ENCODE measurements around the gene ATP6V1F.

ATP6V1F gene

DNA sequence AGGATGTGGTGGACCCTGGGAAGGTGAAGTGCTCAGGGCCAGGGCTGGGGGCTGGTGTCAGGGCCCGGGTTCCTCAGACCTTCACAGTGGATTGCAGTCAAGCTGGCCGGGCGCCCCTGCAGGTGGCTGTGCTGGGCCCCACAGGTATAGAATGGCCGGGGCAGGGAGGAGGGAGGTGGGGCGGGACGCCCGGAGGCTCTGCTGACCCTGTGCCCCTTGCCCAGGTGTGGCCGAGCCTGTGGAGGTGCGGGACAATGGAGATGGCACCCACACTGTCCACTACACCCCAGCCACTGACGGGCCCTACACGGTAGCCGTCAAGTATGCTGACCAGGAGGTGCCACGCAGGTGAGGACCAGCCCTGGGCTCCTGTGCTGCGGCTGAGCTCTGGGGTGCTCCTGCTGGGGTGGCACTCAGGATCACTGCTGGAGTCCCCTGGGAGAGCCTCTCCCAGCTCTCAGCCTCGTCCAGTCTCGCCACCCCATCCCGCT is 14.9 kb upstream of the ATP6V1F start:
- DNase-seq (ENCODE audit: extremely low read depth in 1 of 2, low read depth in 1 of 2) = no peak

DNA sequence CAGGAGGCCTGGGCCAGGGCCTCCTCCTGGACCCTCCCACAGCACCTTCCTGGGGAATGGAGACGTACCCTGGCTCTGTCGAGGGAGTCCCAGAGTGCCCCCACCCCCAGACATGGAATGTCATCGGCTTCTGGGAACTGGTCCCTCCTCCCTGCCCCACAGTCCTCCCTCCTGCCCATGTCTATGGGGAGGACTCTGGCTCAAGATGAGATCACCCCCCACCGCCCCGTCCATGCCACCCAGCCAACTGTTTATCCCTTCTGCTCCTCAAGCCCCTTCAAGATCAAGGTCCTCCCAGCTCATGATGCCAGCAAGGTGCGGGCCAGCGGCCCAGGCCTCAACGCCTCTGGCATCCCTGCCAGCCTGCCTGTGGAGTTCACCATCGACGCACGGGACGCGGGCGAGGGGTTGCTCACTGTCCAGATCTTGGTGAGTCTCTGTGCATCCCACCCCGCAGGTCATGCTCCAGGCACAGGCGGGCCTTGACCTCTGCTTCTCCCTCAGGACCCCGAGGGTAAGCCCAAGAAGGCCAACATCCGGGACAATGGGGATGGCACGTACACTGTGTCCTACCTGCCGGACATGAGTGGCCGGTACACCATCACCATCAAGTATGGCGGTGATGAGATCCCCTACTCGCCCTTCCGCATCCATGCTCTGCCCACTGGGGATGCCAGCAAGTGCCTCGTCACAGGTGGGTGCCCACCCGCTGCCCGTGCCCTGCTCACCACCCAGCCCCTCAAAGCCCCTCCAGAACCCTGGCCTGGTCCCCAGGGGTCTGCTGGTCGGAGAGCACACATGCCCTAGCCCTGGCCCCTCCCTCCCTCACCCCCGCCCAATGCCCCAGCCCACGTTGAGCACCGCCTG is 14.1 kb upstream of the ATP6V1F start:
- DNase-seq (ENCODE audit: extremely low read depth in 1 of 2, low read depth in 1 of 2) = no peak

DNA sequence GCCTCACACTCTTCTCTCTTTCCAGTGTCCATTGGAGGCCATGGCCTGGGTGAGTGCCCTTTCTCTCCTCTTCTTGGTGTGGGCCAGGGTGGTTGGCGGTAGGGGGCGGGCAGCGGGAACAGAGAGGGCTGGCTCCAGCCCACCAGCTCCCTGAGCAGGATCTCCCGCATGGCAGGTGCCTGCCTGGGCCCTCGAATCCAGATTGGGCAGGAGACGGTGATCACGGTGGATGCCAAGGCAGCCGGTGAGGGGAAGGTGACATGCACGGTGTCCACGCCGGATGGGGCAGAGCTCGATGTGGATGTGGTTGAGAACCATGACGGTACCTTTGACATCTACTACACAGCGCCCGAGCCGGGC is 13.5 kb upstream of the ATP6V1F start:
- DNase-seq (ENCODE audit: extremely low read depth in 1 of 2, low read depth in 1 of 2) = no peak

DNA sequence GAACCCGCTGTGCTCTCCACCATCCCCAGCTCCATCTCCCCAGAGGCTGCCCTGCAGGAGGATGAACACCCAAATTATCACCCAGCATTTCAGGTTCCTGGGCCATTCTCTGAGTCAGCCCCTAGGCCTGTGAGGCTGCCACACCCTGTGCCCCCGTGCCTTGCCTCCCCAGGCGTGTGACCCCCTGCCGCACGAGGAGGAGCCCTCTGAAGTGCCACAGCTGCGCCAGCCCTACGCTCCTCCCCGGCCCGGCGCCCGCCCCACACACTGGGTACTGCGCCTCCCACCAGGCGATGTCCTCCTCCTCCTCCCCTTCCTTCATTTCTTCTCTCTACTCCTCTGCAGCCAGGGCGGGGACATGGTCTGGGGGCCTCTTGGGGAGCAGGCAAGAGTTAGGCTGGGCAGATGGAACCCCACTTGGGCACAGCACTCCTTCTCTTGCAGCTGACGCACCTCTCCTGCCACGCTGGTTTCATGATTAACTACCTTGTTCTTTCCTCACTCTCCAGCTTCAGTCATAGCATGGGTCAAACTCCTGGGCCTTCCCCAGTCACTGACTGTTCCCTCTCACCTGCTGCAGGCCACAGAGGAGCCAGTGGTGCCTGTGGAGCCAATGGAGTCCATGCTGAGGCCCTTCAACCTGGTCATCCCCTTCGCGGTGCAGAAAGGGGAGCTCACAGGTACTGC is 12.7 kb upstream of the ATP6V1F start:
- no peak for DNase-seq (ENCODE audit: extremely low read depth in 1 of 2, low read depth in 1 of 2)

GRCh38 chr7:128852537-128853254 is 10.0 kb upstream of the ATP6V1F start:
- no peak for DNase-seq (ENCODE audit: extremely low read depth in 1 of 2, low read depth in 1 of 2)

- DNase-seq (ENCODE audit: extremely low read depth in 1 of 2, low read depth in 1 of 2) = no peak
These were observed 8.9 kb upstream of the ATP6V1F start for GRCh38 chr7:128853799-128854198.

DNA sequence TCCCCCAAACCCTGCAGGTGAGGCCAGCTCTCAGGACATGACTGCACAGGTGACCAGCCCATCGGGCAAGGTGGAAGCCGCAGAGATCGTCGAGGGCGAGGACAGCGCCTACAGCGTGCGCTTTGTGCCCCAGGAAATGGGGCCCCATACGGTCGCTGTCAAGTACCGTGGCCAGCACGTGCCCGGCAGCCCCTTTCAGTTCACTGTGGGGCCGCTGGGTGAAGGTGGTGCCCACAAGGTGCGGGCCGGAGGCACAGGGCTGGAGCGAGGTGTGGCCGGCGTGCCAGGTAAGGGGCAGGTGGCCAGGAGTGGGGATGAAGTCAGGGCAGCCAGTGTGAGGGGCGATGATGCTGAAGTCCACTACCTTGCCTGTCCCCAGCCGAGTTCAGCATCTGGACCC is 8.3 kb upstream of the ATP6V1F start:
- no peak for DNase-seq (ENCODE audit: extremely low read depth in 1 of 2, low read depth in 1 of 2)

GRCh38 chr7:128855559-128855958 is 7.1 kb upstream of the ATP6V1F start:
- no peak for DNase-seq (ENCODE audit: extremely low read depth in 1 of 2, low read depth in 1 of 2)

DNA sequence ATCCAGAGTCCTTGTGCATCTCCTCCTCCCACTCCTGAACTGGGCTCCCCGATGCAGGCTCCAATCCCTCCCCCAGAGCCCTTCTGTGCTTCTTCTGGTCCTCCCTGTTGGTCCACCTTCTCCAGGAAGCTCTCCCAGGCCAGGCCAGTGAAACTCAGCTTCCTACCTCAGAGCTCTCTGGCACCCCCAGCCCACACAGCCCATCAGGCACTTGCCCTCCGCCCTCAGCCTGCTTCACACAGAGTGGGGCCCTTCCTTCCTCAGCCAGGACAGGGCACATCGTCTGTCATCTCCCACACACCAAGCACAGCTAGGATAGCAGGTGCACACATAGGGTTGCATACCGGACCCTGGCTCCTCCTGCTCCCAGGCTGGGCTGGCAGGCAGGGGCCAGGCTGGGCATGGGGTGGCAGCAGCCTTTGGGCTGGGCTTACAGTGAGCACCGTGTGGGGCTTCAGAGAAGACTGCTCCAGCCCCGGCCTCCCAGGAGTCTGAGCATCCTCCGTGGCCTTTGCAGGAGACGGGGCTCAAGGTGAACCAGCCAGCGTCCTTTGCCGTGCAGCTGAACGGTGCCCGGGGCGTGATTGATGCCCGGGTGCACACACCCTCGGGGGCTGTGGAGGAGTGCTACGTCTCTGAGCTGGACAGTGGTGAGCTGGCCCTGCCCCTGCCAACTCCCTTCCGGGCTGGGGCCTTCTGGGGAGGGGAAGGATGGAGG is 6.5 kb upstream of the ATP6V1F start:
- no peak for DNase-seq (ENCODE audit: extremely low read depth in 1 of 2, low read depth in 1 of 2)

DNA sequence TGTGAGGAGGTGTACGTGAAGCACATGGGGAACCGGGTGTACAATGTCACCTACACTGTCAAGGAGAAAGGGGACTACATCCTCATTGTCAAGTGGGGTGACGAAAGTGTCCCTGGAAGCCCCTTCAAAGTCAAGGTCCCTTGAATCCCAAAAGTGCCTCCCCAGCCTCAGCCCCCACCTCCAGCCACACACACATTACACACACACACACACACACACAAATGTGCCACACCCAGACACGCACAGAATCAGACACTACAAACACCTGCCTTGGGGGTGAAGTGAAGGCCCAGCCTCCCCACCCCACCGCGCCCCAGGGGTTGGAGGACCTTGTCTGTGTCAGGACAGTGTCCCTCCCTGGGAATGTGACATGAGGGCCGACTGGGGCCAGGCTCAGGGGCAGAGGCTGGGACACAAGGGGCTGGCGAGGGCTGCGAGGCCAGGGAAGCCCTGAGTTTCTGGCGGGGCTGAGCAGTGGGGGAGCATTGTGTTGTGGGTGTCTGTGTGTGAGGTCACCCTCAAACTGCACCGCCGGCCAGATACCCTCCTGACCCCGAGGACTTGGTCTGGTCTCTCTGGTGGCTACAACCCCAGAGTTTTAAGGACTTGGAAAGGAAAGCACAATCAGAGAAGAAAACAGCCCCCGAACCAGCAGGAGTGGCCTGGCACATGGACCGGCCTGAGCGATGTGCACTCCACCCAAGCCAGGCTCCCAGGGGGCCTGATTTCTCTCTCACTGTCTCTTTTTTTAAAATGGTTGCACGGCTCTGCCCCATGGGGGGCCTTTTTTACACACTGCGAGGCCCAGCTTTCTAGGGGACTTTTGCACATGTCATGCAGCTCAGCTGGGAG is 4.0 kb upstream of the ATP6V1F start:
- no peak for DNase-seq (ENCODE audit: extremely low read depth in 1 of 2, low read depth in 1 of 2)

DNA sequence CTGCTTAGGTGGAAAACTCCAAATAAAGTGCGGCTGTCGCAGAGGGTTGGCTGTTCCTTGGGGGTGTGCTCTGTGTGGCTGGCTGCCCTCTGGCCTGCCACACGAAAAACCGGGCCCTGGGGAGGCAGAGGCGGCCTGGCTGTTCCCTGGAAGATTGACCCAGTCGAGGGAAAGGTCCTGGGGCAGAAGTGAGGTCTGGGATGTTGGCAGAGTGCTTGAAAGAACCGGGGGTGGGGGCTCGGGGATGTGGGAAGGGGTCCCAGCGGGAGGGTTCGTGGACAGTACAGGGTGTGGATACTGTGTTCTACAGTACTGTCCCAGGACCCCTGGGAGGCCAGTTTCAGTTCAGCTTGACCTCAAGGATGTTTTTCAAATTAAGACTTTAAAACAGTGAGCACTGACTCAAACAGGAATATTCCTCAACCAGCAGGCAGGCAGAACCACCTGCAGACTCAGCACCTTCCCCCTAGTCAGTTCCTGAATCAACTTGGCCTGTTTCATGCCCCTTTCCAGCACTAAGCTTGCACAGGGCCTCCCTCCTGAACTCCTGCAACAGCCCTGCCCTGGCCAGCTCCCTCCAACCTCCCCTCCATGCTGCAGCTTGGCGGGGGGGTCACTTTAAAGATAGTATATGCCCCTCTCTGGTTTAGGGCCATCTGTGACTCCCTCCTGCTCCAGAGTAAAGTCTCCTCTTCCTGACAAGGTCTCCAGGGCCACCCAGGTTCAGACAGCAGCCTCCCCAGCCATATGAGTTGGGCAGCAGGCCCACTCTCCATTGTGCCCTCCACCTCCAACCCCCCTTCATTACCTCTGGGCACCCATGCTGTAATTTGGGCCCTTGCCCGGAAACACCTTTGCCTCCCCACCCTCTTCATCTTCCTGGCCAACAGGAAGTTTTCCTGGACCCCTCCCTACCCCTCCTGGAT is 3.2 kb upstream of the ATP6V1F start:
- no peak for DNase-seq (ENCODE audit: extremely low read depth in 1 of 2, low read depth in 1 of 2)

- DNase-seq (ENCODE audit: extremely low read depth in 1 of 2, low read depth in 1 of 2) = no peak
These were observed 2.2 kb upstream of the ATP6V1F start for GRCh38 chr7:128860158-128861073.

GRCh38 chr7:128861957-128862570 is 592 bp upstream of the ATP6V1F start:
- no peak for DNase-seq (ENCODE audit: extremely low read depth in 1 of 2, low read depth in 1 of 2)

- DNase-seq (ENCODE audit: extremely low read depth in 1 of 2, low read depth in 1 of 2) = peak in 1 of 2 donors; percentile 5
These were observed 855 bp downstream of the ATP6V1F start for GRCh38 chr7:128863433-128863989.

DNA sequence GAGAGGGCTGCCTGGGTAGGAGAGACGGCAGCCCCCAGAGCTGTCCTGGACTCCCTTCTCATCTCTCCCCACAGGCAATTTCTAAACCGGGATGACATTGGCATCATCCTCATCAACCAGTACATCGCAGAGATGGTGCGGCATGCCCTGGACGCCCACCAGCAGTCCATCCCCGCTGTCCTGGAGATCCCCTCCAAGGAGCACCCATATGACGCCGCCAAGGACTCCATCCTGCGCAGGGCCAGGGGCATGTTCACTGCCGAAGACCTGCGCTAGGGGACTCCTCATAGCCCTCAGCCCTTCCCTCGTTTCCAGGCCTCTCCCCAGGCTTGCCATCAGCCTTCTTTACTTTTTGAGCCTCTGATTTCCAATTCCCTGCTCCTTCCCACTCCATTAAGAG is 2.6 kb downstream of the ATP6V1F start:
- DNase-seq (ENCODE audit: extremely low read depth in 1 of 2, low read depth in 1 of 2) = no peak

- no peak for DNase-seq (ENCODE audit: extremely low read depth in 1 of 2, low read depth in 1 of 2)
These were observed 3.6 kb downstream of the ATP6V1F start for GRCh38 chr7:128865996-128866877.

All from stimulated activated CD8-positive, alpha-beta memory T cell treated with anti-CD3 and anti-CD28 coated beads, Interleukin-7, amount 100 ng/mL, for 48 hours (primary cell).